Loucy (cell line): ENCODE results near the gene SEC14L2.
"Not testable (repeated sequence)": the region's sequence is repeated elsewhere in the genome, so short reads cannot be mapped to it uniquely, and the experiment has no call there.

Experiments
- H2AFZ ChIP-seq: fragments of 200-600 bp; sonication (generic); 2 replicates; pipeline ENCODE4 v1.6.0; 2016; ENCODE audit warnings: antibody characterized with exemption, mild to moderate bottlenecking, low read length, moderate library complexity
- H3F3A ChIP-seq: fragments of 200-600 bp; 2 replicates; pipeline ENCODE4 v1.6.0; 2016; ENCODE audit warnings: antibody characterized with exemption, low read depth, mild to moderate bottlenecking
- H3K27me3 ChIP-seq: fragments of 200-600 bp; sonication (generic); 2 replicates; pipeline ENCODE4 v1.6.1; 2014; ENCODE audit warnings: low read length, mild to moderate bottlenecking; ENCODE audit not compliant: insufficient read depth, poor library complexity, severe bottlenecking
- H3K36me3 ChIP-seq: fragments of 200-600 bp; sonication (generic); 2 replicates; pipeline ENCODE4 v1.6.1; 2016; ENCODE audit warnings: low read length; ENCODE audit not compliant: insufficient read depth
- H3K4me1 ChIP-seq: fragments of 200-600 bp; sonication (generic); 2 replicates; pipeline ENCODE4 v1.5.1; 2014; ENCODE audit warnings: low read length, mild to moderate bottlenecking; ENCODE audit not compliant: insufficient read depth, poor library complexity, severe bottlenecking
- H3K4me2 ChIP-seq: fragments of 200-600 bp; sonication (generic); 2 replicates; pipeline ENCODE4 v1.6.0; 2014; ENCODE audit warnings: antibody characterized with exemption, low read length, low read depth, mild to moderate bottlenecking; ENCODE audit not compliant: poor library complexity, severe bottlenecking
- H3K4me3 ChIP-seq: fragments of 200-600 bp; sonication (generic); 2 replicates; pipeline ENCODE4 v1.5.1; 2014; ENCODE audit warnings: low read length, mild to moderate bottlenecking, mixed read lengths; ENCODE audit not compliant: poor library complexity, severe bottlenecking
- H3K79me2 ChIP-seq: fragments of 200-600 bp; sonication (generic); 2 replicates; pipeline ENCODE4 v1.6.1; 2014; ENCODE audit warnings: low read length; ENCODE audit not compliant: insufficient read depth
- H3K9ac ChIP-seq: fragments of 200-600 bp; sonication (generic); 2 replicates; pipeline ENCODE4 v1.6.0; 2014; ENCODE audit warnings: mild to moderate bottlenecking, low read depth, low read length, moderate library complexity; ENCODE audit not compliant: poor library complexity, severe bottlenecking
- H3K9me2 ChIP-seq: fragments of 200-600 bp; sonication (generic); replicated peaks from 2 replicates; pipeline ENCODE4 v1.6.1; 2016; ENCODE audit warnings: low read depth, low read length, mixed read lengths
- H3K9me3 ChIP-seq: fragments of 200-600 bp; sonication (generic); 2 replicates; pipeline ENCODE4 v1.6.1; 2014; ENCODE audit warnings: mild to moderate bottlenecking, antibody characterized with exemption, low read length, low read depth; ENCODE audit not compliant: insufficient read depth
- H4K20me1 ChIP-seq: fragments of 200-600 bp; sonication (generic); 2 replicates; pipeline ENCODE4 v1.6.0; 2014; ENCODE audit warnings: antibody characterized with exemption, low read length, mild to moderate bottlenecking; ENCODE audit not compliant: insufficient read depth, poor library complexity, severe bottlenecking
- CTCF ChIP-seq: fragments of 200-600 bp; sonication (generic); conservative IDR thresholded peaks from 2 replicates; pipeline ENCODE4 v1.5.1; 2014; ENCODE audit warnings: mild to moderate bottlenecking, antibody characterized with exemption, low read length
- EZH2phosphoT487 ChIP-seq: fragments of 200-600 bp; IDR thresholded peaks from 2 replicates; pipeline ENCODE4 v1.6.1; 2018; ENCODE audit warnings: antibody characterized with exemption, mild to moderate bottlenecking, moderate library complexity, borderline replicate concordance

The SEC14L2 gene

GRCh38 chr22:30399718-30400117, 2.9 kb downstream of the SEC14L2 start:
- no peaks in the 10 kb centered on the region for H3K27me3 ChIP-seq
- H3K9me3 ChIP-seq = no peaks in the 10 kb centered on the region
- H3K9ac ChIP-seq = no peak overlapping the region
- H3K79me2 ChIP-seq = peaks cover 34% of the 10 kb centered on the region
- H3K9me2 ChIP-seq = no peaks in the 10 kb centered on the region
- TF ChIP-seq EZH2phosphoT487 (no peak), CTCF (no peak)
- H4K20me1 ChIP-seq = peaks cover 7% of the 10 kb centered on the region
- no peak overlapping the region for H3K4me3 ChIP-seq
- H3F3A ChIP-seq = no peaks in the 10 kb centered on the region
- peak overlapping the region; percentile 98 for H3K4me2 ChIP-seq
- peaks cover 31% of the 10 kb centered on the region for H3K4me1 ChIP-seq
- H3K36me3 ChIP-seq = no peaks in the 10 kb centered on the region
- no peak overlapping the region for H2AFZ ChIP-seq

- Histone ChIP-seq H3K27me3 (no peaks in the 10 kb centered on the region), H3K9ac (no peak overlapping the region), H3K36me3 (no peaks in the 10 kb centered on the region)
These were observed 3.3 kb downstream of the SEC14L2 start for GRCh38 chr22:30400159-30400558.

GRCh38 chr22:30401024-30401423, 4.2 kb downstream of the SEC14L2 start:
- H3F3A ChIP-seq, H3K9me3 ChIP-seq, H3K36me3 ChIP-seq, H3K4me3 ChIP-seq, H3K4me2 ChIP-seq, H3K9me2 ChIP-seq, H3K9ac ChIP-seq, H3K27me3 ChIP-seq, H2AFZ ChIP-seq: not testable (repeated sequence)
- Histone ChIP-seq H4K20me1 (peaks cover 12% of the 10 kb centered on the region), H3K4me1 (peaks cover 31% of the 10 kb centered on the region), H3K79me2 (peaks cover 32% of the 10 kb centered on the region)

More at GRCh38 chr22:30400159-30400558, 3.3 kb downstream of the SEC14L2 start:
- Histone ChIP-seq H3K9me3 (no peaks in the 10 kb centered on the region), H4K20me1 (peaks cover 10% of the 10 kb centered on the region), H3K79me2 (peaks cover 34% of the 10 kb centered on the region), H3K9me2 (no peaks in the 10 kb centered on the region), H2AFZ (no peak overlapping the region), H3K4me2 (peak overlapping the region; percentile 98), H3K4me3 (no peak overlapping the region), H3K4me1 (peaks cover 31% of the 10 kb centered on the region), H3F3A (no peaks in the 10 kb centered on the region)
- TF ChIP-seq CTCF = no peak
- TF ChIP-seq EZH2phosphoT487 = no peak

- Histone ChIP-seq H3K4me3 (no peak overlapping the region), H3K36me3 (peaks cover 11% of the 10 kb centered on the region; the same call in 1 of the 2 replicates), H3K4me1 (peaks cover 25% of the 10 kb centered on the region), H3K27me3 (no peaks in the 10 kb centered on the region), H2AFZ (no peak overlapping the region), H3K4me2 (peak overlapping the region; percentile 25), H3F3A (no peaks in the 10 kb centered on the region), H3K9me3 (no peaks in the 10 kb centered on the region), H4K20me1 (peaks cover 12% of the 10 kb centered on the region), H3K9me2 (no peaks in the 10 kb centered on the region), H3K79me2 (peaks cover 28% of the 10 kb centered on the region), H3K9ac (no peak overlapping the region)
- no peak for TF ChIP-seq CTCF
- no peak for TF ChIP-seq EZH2phosphoT487
These were observed 5.4 kb downstream of the SEC14L2 start for GRCh38 chr22:30402028-30402765.

- peak overlapping the region; percentile 17 for H3K4me2 ChIP-seq
- H3K4me3 ChIP-seq, H3K9me2 ChIP-seq, H2AFZ ChIP-seq, H3F3A ChIP-seq, H3K9me3 ChIP-seq, H3K27me3 ChIP-seq, H3K9ac ChIP-seq: not testable (repeated sequence)
- peaks cover 10% of the 10 kb centered on the region for H4K20me1 ChIP-seq
- peaks cover 19% of the 10 kb centered on the region for H3K4me1 ChIP-seq
- peaks cover 14% of the 10 kb centered on the region; the same call in 1 of the 2 replicates for H3K36me3 ChIP-seq
- peaks cover 23% of the 10 kb centered on the region for H3K79me2 ChIP-seq
These were observed 5.9 kb downstream of the SEC14L2 start for GRCh38 chr22:30402766-30403104.
